ENCODE results near the gene CTNND2.

Gene CTNND2

GRCh38 chr5:10985091-10985720 lies 919.0 kb downstream of the CTNND2 start:
- DNase-seq (ENCODE audit: low spot score) = no peak

GRCh38 chr5:10984021-10984715 lies 920.1 kb downstream of the CTNND2 start:
- DNase-seq (ENCODE audit: low spot score) = no peak

DNA sequence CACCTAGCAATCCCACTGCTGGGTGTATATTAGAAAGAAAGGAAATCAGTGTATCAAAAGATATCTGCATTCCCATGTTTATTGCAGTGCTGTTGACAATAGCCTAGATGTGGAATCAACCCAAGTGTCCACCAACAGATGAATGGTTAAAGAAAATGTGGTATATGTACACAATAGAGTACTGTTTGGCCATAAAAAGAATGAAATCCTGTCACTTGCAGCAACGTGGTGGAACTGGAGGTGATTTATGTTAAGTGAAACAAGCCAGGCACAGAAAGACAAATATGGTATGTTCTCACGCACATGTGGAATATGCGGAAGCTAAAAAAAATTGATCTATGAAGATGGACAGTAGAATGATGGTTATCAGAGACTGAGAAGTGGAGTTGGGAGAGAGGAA lies 921.6 kb downstream of the CTNND2 start:
- no peak for DNase-seq (ENCODE audit: low spot score)

GRCh38 chr5:10981932-10982331 lies 922.3 kb downstream of the CTNND2 start:
- DNase-seq (ENCODE audit: low spot score) = no peak

DNA sequence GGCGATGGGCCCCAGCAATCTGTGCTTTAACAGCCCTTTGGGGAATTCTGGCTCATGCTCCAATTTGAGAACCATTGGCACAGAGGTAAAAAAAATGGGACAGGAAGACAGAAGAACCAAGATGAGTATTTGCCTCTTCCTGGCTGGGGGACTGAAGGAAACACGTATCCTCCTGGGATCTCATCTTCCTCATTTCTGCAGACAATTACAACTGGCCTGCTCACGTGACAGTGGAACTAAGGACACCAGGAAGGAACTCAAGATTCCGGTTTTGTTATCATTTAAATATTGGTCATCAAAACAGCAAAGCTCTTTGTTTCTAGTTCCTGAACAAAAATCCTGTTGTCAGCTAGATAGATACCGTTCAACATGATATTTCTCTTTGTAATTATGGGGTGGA lies 927.2 kb downstream of the CTNND2 start:
- no peak for DNase-seq (ENCODE audit: low spot score)

GRCh38 chr5:10975945-10976344 lies 928.3 kb downstream of the CTNND2 start:
- DNase-seq (ENCODE audit: low spot score) = no peak

GRCh38 chr5:10974850-10975249 lies 929.4 kb downstream of the CTNND2 start:
- no peak for DNase-seq (ENCODE audit: low spot score)

- no peak for DNase-seq (ENCODE audit: low spot score)
These were observed 930.9 kb downstream of the CTNND2 start for GRCh38 chr5:10973316-10973715.

- DNase-seq (ENCODE audit: low spot score) = no peak
These were observed 934.5 kb downstream of the CTNND2 start for GRCh38 chr5:10969684-10970180.

DNA sequence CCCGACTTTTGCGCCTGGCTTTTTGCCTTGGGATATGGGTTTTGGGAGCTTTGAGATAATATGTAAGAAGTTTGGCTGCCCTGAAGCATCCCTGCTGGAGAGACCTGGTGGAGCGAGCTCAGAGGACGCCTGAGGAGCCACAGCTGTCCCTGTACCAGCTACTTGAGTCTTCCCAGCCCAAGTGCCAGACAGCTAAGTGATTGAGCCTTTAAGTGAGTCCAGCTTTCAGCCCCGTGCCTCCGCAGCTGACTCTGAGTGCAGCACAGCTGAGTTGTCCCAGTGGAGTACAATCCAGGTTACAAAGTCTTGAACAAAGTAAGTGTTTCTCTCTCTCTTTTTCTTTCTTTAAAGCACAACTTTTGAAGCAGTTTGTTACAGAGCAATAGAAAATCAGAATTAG lies 939.4 kb downstream of the CTNND2 start:
- no peak for DNase-seq (ENCODE audit: low spot score)

DNA sequence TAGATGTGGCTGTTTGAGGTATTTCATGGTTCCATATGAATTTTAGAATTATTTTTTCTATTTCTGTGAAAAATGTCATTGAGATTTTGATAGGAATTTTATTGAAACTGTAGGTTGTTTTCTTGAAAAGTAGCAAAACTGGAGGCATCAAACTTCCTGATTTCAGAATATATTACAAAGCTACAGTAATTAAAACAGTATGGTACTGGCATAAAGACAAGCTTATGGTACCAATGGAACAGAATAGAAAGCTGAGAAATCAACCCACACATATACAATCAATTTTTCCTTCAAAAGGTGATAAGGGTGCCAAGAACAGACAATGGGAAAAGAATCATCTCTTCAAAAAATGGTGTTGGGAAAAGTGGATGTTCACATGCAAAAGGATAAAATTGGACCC lies 945.5 kb downstream of the CTNND2 start:
- no peak for DNase-seq (ENCODE audit: low spot score)

GRCh38 chr5:10949856-10950630 lies 954.2 kb downstream of the CTNND2 start:
- DNase-seq (ENCODE audit: low spot score) = no peak

DNA sequence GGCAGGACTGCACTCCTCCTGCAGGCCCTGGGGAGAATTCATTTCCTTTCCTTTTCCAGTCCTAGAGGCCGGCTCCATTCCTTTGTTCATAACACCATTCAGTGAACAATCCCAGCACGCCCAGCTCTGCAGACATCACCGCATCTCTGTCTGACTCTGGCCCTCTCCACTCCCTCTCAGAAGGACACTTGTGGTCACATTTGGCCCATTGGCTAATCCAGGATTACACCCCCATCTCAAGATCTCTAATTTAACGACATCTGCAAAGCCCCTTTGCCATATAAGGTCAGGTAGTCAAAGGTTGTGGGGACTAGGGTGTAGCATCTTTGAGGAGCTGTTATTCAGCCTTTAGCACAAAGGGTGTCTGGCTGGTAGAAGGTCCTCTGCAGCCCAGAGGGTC lies 958.2 kb downstream of the CTNND2 start:
- DNase-seq (ENCODE audit: low spot score) = no peak

DNA sequence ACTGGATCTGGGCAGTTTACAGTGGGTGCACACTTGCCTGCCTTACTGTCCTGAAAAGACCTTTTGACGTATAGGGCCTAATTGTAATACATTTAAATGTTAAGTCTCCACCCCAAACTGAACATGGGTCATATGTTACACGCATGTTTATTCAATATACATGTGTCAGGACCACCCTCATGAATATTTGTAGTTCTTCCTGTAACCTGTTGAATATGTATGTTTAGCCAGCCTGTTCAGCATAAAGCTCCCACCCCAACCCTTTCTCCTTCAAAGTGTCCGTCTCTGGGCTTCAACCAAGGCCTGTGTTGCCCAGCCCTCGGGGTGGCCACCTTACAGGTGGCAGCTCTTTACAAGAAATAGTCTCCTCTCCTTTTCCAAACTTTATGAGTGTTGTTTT lies 962.3 kb downstream of the CTNND2 start:
- DNase-seq (ENCODE audit: low spot score) = no peak

DNA sequence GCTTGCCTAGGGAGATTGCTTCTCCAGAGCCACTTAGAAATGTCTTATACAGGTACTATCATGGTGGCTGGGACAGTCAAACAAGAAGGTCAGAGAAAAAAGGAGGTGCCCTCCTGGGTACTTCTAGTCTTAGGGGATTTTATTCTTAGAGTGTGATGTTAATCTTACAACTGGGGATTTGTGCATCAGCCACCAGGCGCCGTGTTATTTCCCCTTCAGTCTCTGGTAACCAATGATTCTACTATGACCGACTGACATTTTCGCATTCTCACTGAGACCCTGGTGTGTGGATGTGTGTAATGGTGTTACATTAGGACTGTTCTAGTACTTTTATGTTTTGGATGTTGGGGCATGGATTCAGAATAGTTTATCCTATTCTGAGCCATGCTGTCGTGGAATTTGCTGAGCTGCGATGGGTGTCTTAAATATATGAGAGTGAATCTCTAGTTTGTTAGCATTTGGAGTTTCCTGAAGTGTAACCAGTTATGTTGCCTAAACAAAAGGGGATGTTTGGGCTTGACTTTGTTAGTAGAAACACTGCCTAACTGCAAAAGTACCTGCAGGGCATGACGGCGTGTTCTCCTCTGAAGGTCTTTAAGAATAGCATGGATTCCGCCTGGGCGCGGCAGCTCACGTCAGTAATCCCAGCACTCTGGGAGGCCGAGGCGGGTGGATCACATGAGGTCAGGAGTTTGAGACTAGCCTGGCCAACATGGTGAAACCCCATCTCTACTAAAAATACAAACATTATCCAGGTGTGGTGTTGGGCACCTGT lies 968.0 kb downstream of the CTNND2 start:
- no peak for DNase-seq (ENCODE audit: low spot score)

- DNase-seq (ENCODE audit: low spot score) = no peak
These were observed 968.7 kb downstream of the CTNND2 start for GRCh38 chr5:10935536-10935935.

- no peak for DNase-seq (ENCODE audit: low spot score)
These were observed 969.4 kb downstream of the CTNND2 start for GRCh38 chr5:10934783-10935355.

DNA sequence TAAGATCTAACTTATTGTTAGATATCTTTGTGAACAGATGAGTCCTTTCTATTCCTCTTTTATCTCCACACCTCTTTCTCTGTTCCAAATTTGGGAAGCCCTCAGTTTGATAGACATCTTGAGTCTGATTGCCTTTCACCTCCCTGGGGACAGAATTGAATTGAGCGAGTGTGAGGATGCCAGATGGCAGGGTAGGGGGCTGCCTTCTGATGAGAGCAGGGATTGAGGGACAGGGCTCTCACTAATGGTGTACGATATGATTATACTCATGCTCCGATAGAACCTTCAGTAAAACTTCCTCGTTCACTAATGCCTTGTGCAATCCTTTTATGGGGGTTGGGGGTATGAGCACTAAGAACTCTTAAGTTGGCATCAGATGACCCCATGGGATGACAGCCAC lies 971.1 kb downstream of the CTNND2 start:
- DNase-seq (ENCODE audit: low spot score) = no peak

DNA sequence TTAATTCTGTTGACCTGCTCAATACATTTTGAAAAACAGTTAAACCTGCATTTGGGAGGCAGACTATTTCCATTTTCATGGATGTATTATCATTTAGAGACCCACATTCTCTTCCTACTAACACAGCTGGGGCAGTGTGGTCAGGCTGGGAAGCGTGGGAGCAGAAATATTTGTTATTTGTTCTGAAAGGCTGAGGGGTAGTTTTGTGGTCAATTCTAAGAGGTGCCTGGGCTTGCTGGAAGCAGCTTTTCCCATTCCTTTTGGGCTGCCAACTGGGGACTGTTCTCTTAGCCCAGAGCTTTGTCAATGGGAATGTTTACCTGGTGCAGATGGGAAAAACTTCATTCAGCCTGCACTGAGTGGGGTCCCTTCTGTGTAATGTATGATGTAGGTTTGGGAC lies 971.8 kb downstream of the CTNND2 start:
- DNase-seq (ENCODE audit: low spot score) = no peak

- DNase-seq (ENCODE audit: low spot score) = no peak
These were observed 976.6 kb downstream of the CTNND2 start for GRCh38 chr5:10927608-10928007.

GRCh38 chr5:10923310-10923709 lies 980.9 kb downstream of the CTNND2 start:
- no peak for DNase-seq (ENCODE audit: low spot score)

Data from globus pallidus (tissue), 1 donor.